Measurements from ENCODE around the gene STAT6.

Gene STAT6

GRCh38 chr12:57049119-57049446 is 62.1 kb downstream of the STAT6 start:
- no peaks in the 10 kb centered on the region for H3K4me1 ChIP-seq (ENCODE audit: control insufficient read depth, insufficient read depth, low read length)
- H3K4me3 ChIP-seq (ENCODE audit: low read length): no peak overlapping the region
- peaks cover 50% of the 10 kb centered on the region for H3K27me3 ChIP-seq (replicated peaks; ENCODE audit: control insufficient read depth, insufficient read depth, low read length)
- no peak for DNase-seq (ENCODE audit: low read depth)
- no peak overlapping the region for H3K9ac ChIP-seq (ENCODE audit: low read length)
- no peaks in the 10 kb centered on the region for H3K36me3 ChIP-seq (ENCODE audit: control insufficient read depth, insufficient read depth, low read length, severe bottlenecking)
- no peaks in the 10 kb centered on the region for H3K9me3 ChIP-seq (ENCODE audit: control insufficient read depth, low read length)

GRCh38 chr12:57048423-57049118 is 62.6 kb downstream of the STAT6 start:
- H3K27me3 ChIP-seq (replicated peaks; ENCODE audit: control insufficient read depth, insufficient read depth, low read length): peaks cover 55% of the 10 kb centered on the region
- no peaks in the 10 kb centered on the region for H3K9me3 ChIP-seq (ENCODE audit: control insufficient read depth, low read length)
- H3K4me3 ChIP-seq (ENCODE audit: low read length): no peak overlapping the region

GRCh38 chr12:57047981-57048380 is 63.2 kb downstream of the STAT6 start:
- Histone ChIP-seq H3K9ac (ENCODE audit: low read length) (no peak overlapping the region), H3K9me3 (ENCODE audit: control insufficient read depth, low read length) (no peaks in the 10 kb centered on the region), H3K36me3 (ENCODE audit: control insufficient read depth, insufficient read depth, low read length, severe bottlenecking) (no peaks in the 10 kb centered on the region), H3K27me3 (replicated peaks; ENCODE audit: control insufficient read depth, insufficient read depth, low read length) (peaks cover 61% of the 10 kb centered on the region), H3K4me3 (ENCODE audit: low read length) (no peak overlapping the region), H3K4me1 (ENCODE audit: control insufficient read depth, insufficient read depth, low read length) (no peaks in the 10 kb centered on the region)
- DNase-seq (ENCODE audit: low read depth): no peak

More at GRCh38 chr12:57048423-57049118, 62.6 kb downstream of the STAT6 start:
- H3K4me1 ChIP-seq (ENCODE audit: control insufficient read depth, insufficient read depth, low read length): no peaks in the 10 kb centered on the region
- no peaks in the 10 kb centered on the region for H3K36me3 ChIP-seq (ENCODE audit: control insufficient read depth, insufficient read depth, low read length, severe bottlenecking)
- no peak overlapping the region for H3K9ac ChIP-seq (ENCODE audit: low read length)
- no peak for DNase-seq (ENCODE audit: low read depth)

- DNase-seq (ENCODE audit: low read depth): no peak
- Histone ChIP-seq H3K27me3 (replicated peaks; ENCODE audit: control insufficient read depth, insufficient read depth, low read length) (peaks cover 67% of the 10 kb centered on the region), H3K36me3 (ENCODE audit: control insufficient read depth, insufficient read depth, low read length, severe bottlenecking) (no peaks in the 10 kb centered on the region), H3K4me1 (ENCODE audit: control insufficient read depth, insufficient read depth, low read length) (no peaks in the 10 kb centered on the region), H3K9me3 (ENCODE audit: control insufficient read depth, low read length) (no peaks in the 10 kb centered on the region), H3K4me3 (ENCODE audit: low read length) (no peak overlapping the region), H3K9ac (ENCODE audit: low read length) (no peak overlapping the region)
These were observed 63.9 kb downstream of the STAT6 start for GRCh38 chr12:57046947-57047890.

GRCh38 chr12:57046086-57046791 is 64.9 kb downstream of the STAT6 start:
- DNase-seq (ENCODE audit: low read depth): no peak
- Histone ChIP-seq H3K36me3 (ENCODE audit: control insufficient read depth, insufficient read depth, low read length, severe bottlenecking) (no peaks in the 10 kb centered on the region), H3K9ac (ENCODE audit: low read length) (no peak overlapping the region), H3K4me3 (ENCODE audit: low read length) (no peak overlapping the region), H3K9me3 (ENCODE audit: control insufficient read depth, low read length) (no peaks in the 10 kb centered on the region), H3K4me1 (ENCODE audit: control insufficient read depth, insufficient read depth, low read length) (no peaks in the 10 kb centered on the region), H3K27me3 (replicated peaks; ENCODE audit: control insufficient read depth, insufficient read depth, low read length) (peaks cover 73% of the 10 kb centered on the region)

Data from adipocyte (in vitro differentiated cells).